ENCODE results near the gene AMMECR1L.

DNA sequence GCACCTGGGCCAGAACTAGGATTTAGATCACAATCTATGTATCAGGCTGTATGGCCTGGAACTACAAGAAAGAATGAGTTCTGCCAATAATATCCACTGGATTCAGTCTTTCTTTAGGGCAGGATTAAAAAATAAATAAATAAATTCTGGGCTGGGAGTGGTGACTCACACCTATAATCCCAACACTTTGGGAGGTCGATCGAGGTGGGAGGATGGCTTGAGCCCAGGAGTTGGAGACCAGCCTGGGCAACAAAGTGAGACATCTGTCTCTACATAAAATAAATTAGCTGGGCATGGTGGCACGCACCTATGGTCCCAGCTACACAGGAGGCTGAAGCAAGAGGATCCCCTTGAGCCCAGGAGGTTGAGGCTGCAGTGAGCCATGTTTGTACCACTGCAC, 8.1 kb downstream of the AMMECR1L start:
- no peak for TF ChIP-seq HDAC2 (IDR thresholded peaks at IDR 0.05)
- TF ChIP-seq CTCF (IDR thresholded peaks at IDR 0.05): no peak
- TF ChIP-seq POLR2AphosphoS2 (conservative IDR thresholded peaks at IDR 0.05; ENCODE audit: low read length): no peak
- no peak for TF ChIP-seq RAD21 (conservative IDR thresholded peaks at IDR 0.05 in 1 of 2, IDR thresholded peaks at IDR 0.05 in 1 of 2)
- no peak for TF ChIP-seq HMGXB4 (CRISPR knock-in tag; IDR thresholded peaks at IDR 0.05; ENCODE audit: borderline replicate concordance)
- no peak for TF ChIP-seq EHMT2 (IDR thresholded peaks at IDR 0.05; ENCODE audit: low read depth)
- TF ChIP-seq CBX2 (IDR thresholded peaks at IDR 0.05; ENCODE audit: borderline replicate concordance, low read depth): no peak
- no peak for TF ChIP-seq POLR2A (IDR thresholded peaks at IDR 0.05; ENCODE audit: low read length)
